OCI-M1 (cell line): Measurements from ENCODE around the gene PRG3.

Experiments
- DNase-seq: peaks from one replicate; lab custom pipeline; 2025; lab: John Stamatoyannopoulos, UW

PRG3 gene, protein sequence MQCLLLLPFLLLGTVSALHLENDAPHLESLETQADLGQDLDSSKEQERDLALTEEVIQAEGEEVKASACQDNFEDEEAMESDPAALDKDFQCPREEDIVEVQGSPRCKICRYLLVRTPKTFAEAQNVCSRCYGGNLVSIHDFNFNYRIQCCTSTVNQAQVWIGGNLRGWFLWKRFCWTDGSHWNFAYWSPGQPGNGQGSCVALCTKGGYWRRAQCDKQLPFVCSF

DNA sequence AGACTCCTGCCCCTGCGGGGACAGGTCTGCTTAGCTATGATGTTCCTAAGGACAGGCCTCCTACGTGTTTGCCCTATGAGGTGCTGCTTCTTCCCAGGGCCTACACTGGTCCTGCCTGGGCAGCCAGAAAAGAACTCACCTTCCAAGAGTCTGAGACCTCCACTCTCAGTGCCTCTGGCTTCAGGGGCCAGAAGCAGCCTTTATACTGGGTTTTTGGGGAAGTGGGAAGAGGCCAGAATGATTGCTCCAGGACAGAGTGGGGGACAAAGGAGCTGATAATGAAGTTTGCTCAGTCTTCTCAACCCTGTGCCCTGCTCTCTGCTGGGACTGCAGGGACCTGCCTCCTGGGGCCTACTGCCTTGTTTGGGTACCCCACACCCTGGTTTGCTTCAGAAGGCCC, at the start of gene PRG3:
Gene PRG3, minus strand, starts transcription at position 176 of the 400 bp plus-strand sequence. CDS start 442 bp downstream, outside the sequence.
- DNase-seq, result no peak

DNA sequence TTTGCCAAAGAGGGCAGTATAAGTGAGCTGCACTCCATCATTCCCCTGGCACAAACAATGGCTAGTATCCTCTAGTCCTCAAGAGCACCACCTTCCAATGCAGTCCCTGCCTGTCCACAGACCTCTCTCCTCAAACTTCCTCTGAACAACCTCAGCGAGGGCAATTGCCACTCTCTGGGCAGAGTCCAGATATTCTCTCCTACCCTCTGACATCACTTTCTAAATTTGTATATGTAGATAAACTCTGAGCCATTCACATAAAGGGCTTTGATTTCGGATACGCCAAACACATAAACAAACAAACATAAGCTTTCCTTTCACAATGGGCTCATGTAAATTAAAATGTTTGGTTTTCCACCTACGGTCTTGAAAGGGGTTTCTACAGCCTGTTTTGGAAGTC, 49.0 kb upstream of the PRG3 start:
- no peak for DNase-seq

DNA sequence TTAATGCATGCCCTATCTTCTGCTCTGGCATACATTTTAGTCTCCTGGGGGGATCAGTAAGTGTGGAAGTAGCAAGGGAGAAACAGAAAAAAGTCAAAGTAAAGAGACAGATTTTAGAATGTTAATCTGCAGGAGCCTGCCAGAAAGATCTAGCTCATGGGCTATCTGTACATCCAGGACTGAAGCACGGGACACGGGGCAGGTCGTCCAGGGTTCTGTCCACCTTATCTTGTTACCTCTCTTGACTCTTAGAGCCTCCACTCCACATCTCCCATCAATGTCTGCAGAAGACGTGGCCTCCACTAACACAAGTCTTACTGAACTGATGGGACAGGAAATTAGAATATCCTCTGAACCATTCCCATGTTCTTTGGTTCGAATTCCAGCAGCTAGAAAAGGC, 47.7 kb upstream of the PRG3 start:
- DNase-seq, result no peak

DNA sequence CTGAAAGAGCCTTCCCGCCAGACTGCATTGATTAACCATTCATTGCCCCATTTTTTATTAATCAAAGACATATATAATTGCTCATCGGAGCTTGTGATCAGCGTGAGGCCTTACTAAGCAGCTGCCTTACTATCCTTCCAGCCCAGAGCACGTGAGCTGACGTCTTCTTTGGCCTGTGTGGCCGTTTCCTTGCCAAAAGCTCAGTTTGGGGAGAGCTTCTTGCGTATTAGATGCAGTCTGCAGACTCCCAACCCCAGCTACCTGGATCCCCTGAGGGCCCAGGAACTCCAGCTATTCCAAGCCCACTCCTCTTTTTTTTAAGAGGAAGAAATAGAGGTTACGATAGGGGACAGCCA, 46.8 kb upstream of the PRG3 start:
- no peak for DNase-seq

DNA sequence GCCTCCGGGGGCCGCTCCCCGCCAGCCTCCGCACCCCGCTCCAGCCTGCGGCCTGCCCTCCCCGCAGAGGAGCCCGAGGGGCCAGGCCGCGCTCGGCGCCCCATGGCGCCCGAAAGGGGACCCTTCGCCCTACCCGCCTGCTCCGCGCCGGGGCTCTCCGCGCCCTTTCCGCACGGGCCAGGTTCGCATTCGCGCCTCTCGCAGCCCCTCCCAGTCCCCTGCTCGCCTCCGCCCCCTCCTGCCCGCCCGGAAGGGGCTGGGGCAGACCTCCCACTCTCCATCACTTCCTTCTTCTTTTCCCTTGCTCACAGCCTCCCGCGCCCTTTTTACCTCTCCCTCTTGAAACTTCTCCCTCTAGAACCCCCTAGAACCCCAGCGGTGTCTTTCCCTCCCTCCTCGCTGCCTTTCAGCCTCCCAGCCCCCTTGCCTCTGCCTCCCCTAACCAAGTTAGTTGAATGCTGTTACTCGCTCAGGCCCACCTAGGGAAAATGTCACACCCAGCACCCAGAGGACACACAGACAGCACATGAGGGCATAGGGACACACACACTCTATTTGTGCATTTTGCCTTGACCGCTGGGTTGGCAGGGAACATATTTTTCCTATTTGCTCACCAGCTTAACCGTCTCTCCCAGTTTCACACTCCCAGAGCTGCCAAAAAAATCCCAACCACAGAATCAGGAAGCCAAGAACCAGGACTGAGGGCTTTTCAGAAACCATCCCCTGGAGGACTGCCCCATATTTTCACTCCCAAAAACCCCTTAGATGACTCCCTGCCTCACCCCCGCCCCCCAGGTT, 46.2 kb upstream of the PRG3 start, which contains the start of gene SLC43A3:
Gene SLC43A3, minus strand, starts transcription at position 193 of the 798 bp plus-strand sequence. CDS start 949 bp downstream, outside the sequence.
- peak; percentile 91 for DNase-seq

DNA sequence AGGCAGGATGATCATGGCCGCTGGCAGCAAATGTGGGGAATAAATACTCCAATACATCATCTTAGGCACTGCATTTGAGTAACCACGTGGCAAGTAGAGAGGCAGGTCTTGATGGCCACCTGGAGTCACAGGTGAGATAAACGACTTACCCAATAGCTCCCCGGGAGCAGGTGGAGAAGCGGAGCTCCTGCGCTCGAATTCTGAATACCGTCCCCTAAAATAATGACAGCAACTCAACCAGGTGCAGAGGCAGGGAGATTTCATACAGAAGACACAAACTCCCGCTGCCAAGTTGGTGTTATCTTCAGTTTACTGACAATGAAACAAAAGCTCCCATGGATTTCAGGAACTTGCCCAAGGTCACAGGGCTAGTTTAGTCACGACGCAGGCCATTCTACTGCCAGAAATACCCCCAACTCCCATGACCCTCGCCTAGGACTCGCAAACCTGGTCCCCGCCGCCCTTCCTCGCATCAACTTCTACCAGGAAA, 45.5 kb upstream of the PRG3 start:
- peak; percentile 57 for DNase-seq

DNA sequence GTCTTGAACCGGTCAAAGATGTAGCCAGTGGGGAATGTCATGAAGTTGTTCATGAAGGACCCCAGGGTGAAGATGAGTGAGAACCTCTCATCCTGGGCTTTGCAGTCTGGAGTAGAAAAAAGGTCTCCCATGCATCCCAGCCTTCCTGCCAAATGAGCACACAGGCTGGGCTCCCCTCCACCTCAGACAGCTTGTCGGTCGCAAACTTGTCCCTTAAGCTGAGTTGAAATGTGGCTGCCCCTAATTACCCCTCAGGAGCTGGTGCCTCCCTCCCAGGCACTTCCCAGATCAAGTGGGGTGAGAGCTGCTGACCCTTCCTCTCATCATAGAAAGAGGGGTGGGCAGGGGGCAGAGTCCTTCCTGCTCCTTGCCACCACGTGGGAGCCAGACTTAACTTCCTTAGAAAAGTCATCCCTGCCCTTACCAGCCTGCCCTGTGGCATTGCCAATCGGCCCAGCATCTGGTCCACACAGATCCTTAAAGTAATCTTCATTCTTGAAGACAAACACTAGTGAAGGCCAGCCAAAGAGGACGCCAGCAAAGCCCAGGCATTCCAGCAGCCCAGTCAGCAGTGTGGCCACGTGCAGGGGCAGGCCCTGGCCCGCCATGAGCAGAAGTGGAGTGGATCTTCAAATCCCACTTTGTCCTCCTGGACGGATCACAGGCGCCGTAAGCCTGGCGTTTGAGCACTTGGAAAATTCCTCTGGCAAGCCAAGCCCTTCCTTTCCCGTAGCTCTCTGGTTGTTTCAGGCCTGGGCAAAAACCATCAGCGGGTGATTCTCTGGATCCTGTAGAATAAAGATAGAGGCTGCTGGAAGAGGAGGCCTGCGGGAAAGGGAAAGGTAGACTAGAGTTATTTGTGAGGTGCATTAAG, 44.9 kb upstream of the PRG3 start:
- DNase-seq, result peak; percentile 41

DNA sequence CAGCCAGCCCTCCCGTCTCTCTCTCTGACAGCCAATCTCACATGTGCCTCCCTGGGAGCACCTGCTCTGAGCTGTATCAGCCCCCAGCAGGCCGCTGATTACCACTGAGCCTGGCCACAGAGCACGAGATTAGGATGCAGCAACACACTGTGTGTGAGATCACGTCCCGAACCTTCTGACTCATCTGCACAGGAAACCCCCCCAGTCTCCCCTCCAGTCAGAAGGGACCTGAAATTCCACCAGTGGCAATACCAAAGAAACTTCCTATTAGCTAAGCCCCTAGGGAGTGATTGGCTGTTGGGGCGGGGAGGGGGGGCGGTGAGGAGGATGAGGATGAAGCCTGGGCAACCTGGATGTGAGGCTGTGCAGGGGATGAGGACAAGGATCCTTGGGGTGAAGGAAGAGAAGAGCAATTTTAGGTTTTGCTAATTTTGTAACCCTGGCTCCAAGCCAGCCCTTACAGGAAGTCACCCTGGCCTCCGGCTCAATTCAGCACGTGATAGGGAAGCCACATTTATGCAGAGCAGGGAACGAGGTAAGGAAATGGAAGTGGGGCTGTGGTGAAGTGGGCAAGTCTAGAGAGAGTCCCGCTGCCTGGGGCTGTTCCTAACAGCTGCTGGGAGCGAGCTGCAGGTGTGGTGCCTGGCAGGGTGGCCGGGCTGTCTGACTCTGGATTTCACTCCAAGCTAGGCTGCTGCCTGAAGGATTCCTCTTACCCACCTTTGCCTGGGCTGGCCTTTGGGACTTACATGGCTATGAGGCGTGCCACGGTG, 44.0 kb upstream of the PRG3 start:
- peak; percentile 97 for DNase-seq

DNA sequence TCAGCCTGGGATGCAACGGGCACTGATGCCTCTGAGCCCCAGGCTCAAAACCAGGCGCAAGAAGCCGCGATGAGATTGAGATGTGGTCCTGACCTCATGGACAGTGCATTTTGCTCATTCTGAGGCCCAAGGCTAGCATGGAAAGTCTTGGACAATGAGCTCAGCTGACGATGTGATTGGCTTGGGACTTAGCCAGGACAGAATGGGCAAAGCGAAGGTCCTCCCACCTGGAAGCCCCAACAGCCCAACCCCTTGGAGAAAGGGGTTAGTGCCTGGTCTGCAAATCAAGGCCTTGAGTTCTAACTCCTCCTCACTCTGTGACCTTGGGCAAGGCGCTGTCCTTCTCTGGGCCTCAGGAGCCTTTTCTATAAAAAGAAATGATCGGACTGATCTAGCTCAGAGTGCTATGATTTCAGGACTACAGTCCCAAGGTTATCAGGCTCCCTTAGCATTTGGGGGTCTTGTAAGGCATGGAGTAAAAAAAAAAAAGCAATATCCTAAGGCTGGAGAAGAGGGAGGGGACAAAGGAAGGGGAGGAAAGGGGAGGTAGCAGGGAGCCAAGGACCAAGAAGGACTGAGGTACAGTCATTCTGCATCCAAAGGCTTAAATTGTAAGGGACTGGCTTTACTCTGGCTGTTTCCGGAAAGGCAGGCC, 43.3 kb upstream of the PRG3 start:
- no peak for DNase-seq

DNA sequence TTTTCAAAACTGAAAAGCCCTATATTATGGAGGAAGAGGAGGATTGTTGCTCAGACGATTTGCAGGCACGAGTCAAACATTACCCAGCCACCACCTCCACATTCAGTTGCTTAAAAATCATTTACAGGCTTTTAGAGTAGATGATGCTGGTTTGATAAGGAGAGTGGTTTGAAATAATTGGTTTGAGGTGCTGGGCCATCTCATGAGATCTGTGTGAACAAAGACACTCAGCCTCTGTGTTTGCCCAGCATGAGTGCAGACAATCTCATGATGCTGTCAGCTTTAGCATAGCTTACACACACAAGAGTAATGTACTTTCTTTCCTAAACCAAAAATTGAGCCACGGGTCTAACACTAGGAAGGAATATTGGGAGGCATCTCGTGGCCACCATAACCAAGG, 41.7 kb upstream of the PRG3 start:
- DNase-seq, result no peak

DNA sequence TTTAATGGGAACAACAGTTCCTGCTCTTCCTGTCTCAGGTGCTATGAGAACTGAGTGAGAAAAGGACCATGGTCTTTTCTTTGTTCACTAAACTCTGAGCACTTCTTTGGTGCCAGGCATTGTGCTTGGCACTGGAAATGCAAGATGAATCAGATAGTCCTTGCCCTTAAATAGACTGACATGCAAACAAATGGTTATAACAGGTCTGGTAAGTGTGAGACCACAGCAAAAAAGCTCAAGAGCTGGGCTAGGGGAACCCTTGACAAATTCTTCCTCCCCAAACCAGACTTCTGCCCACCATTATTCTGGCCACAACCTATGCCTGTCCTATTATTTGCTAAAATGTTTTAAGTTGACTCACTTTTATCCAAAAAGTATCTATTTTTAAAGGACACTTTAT, 40.9 kb upstream of the PRG3 start:
- DNase-seq, result no peak

DNA sequence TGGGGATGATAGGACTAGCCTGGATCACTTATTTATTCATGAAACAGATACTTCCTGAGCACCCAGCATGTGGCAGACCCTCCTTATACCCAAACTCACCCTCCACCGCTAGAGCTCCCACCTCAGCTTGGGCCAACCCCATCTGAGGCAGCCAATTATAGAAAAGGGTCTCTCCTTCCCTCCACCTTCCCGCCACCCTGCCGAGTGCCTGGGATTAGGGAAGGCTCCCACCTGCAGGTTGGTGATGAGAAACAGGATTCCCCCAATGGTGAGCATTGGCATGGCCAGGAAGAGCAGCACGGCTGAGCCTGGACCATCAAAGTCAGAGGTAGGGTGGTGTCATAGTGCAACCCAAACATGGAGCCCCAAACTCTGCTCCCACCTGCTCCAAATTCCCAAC, 40.1 kb upstream of the PRG3 start:
- DNase-seq, result no peak

DNA sequence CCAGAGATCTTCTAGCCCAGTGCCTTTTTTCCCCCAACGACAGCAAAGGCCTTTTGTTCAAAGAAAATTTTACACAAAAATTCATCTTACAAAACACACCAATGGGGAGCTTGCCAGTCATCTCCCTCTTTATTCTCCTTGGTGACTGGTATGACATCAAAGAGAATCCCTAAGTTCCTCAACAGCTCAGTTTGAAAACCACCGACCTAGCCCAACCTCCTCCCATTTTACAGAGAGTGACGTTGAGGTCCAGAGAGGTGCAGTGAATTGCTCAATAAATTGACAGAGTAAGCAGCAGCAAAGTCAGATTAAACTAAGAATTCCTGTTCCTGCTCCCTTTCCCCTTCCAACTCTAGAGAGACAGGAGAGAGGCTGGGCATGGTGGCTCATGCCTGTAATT, 38.2 kb upstream of the PRG3 start:
- no peak for DNase-seq

DNA sequence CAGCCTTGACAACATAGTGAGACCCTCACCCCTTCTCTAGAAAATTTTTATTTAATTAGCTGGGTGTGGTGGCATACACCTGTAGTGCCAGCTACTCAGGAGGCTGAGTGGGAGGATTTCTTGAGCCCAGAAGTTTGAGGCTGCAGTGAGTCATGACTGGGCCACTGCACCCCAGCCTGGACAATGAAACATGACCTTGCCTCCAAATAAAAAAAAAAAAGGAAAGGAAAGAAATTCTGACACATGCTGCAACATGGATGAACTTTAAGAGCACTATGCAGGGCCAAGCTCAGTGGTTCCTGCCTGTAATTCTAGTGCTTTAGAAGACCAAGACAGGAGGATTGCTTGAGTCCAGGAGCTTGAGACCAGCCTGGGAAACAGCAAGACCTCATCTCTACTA, 37.2 kb upstream of the PRG3 start:
- no peak for DNase-seq

DNA sequence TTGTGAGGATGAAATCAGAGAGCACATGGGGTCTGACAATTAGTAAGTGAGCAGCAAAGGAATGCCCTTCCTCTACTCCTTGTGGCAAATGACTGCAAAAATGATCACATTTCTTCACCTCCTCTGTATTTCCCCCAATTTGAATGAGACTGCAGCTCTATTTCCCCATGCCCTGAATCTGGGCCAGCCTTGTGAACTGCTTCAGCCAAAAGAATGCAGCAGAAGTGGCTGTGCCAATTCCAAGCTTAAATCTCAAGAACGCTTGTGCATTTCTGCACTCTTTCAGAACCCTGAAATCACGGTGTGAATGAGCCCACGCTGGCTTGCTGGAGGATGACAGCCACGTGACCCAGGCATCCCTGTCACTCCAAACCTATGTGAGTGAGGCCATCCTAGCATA, 36.1 kb upstream of the PRG3 start:
- DNase-seq, result no peak

DNA sequence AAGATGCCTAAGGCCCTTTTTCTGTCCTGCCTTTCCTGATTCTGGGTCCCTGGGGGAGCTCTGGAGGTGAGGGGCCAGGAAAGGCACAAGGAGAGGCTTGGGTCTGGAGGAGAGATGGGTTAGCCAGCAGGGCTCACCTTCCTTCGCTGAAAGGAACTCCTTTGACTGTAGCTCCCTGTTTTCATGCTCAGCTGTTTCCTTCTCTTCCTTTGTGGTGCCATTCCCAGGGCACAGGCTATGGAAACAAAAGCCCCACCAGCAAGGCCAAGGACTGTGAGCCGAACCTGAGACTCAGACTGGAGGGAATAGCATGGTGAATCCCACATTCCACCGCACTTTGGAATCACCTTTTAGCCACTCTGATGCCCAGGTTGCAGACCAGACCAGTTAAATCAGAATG, 35.5 kb upstream of the PRG3 start:
- DNase-seq, result no peak

DNA sequence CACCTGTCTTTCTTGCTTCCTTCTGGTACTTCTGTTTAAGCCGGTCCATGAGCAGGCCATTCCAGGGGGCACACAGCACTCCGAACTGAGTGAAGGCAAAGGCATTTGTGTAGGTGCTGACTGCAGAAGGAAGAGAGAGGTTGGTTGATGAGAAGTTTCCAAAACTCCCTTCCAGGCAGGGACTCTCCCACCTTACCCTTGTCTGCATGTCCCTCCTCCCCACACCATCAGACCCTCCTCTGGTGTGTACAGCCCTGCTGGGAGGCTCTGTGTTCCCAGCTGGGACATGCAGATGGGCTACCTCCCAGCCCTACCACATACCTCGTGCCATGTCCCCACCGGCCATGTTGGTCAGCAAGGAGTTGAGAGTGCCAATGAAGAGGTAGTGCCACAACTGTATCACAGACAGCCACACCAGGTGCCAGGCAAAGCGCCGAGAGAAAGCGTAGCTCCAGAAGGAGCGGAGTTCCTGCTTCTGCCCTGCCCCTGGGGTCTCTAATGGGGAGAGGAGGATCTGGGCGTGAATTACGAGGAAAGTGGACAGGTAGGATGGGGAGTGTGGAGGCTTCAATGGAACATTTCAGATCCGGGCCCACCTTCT, 33.8 kb upstream of the PRG3 start:
- no peak for DNase-seq

DNA sequence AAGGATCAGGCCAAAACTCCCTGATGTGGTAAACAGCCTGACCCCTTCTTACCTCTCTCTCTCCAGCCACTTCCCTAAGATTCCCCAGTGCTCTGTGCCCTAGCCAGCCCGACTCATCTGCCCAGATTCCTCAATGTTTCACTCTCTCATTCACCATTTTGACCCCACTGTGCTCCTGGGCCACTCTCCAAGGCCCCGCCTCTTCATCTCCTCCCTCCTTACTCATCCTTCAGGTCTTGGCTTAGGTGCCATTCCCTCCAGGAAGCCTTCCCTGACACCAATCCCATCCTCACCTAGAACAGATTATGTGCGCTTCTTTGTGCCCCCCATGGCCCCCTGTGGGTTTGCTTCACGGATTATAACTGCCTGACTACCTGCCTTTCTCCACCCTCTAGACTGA, 32.7 kb upstream of the PRG3 start:
- DNase-seq, result no peak

DNA sequence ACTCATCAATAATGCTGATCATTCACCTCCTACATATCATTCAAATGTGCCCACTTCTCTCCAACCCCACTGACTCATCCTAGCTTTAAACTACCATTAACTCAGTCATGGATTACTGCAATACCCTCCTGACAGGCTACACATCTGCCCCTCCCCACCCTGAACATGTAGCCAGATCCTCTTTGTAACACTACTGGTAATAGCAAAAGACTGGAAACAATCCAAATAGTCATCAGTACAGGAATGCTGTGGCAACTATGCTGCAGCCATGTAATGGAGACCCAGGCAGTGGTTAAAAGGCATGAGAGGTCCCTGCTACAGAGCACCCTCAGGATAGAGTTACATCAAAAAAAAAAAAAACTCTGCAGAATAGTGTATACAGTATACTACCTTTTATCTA, 29.3 kb upstream of the PRG3 start:
- DNase-seq, result no peak

DNA sequence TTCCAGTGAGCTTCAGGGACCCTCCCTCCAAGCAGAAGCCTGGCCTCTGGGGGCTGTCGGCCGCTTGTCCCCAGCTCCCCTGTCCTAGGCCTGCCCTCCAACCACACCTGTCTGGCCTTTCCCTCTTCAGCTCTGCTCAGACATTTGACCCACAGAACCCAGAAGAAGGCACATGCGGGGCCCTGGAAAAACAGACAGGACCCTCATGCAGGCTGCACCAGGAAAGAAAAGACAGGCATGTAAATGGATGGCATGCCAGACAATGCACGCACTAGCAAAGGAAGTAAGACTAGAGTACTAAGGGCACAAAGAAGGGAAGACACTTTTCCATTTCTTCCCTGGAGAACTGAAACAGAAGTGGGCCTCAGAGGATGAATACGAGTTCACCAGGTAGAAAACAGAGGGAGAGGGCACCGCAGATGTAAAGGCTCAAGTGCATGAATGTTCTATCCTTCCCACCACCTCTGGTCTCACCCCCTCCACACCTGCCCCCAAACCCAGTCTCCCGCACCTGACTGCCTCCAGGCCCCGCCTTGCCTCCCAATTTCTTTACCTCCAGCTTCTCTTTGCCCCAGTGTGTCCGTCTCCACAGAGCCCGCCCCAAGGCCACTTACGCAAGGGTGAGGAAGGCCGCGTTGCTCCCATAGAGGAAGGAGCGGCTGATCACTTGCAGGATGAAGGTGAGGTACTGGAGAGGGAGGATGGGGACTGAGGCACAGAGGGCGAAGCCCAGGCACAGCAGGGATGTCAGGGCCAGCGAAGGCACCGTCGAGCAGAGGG, 28.6 kb upstream of the PRG3 start:
- DNase-seq, result no peak
